Mesenchymal stem cell (in vitro differentiated cells and primary cell): Measurements from ENCODE around the gene EFHC2.

ENCODE experiments used
- DNase-seq: peaks from one replicate; pipeline ENCODE4 v3.0.0-alpha.2; 2013
- H2AFZ ChIP-seq: one replicate; pipeline ENCODE4 v1.6.1; 2013; ENCODE audit warnings: low read depth, mild to moderate bottlenecking, control low read depth, inconsistent platforms, low read length, moderate library complexity
- H2AK5ac ChIP-seq: 2 replicates; pipeline ENCODE4 v1.6.1; 2013; ENCODE audit warnings: low read length, moderate library complexity, mild to moderate bottlenecking, inconsistent platforms; ENCODE audit not compliant: severe bottlenecking
- H2BK120ac ChIP-seq: one replicate; pipeline ENCODE4 v1.6.1; 2013; ENCODE audit warnings: low read depth, mild to moderate bottlenecking, inconsistent platforms, low read length, moderate library complexity
- H2BK12ac ChIP-seq, 2 experiments: one replicate each; pipeline ENCODE4 v1.6.1; 2013; ENCODE audit warnings: inconsistent platforms in 2 of 2, low read length in 2 of 2, mild to moderate bottlenecking in 2 of 2, moderate library complexity in 2 of 2, control low read depth in 1 of 2
- H2BK15ac ChIP-seq: one replicate; pipeline ENCODE4 v1.6.1; 2013; ENCODE audit warnings: mild to moderate bottlenecking, low read depth, inconsistent platforms; ENCODE audit not compliant: poor library complexity, severe bottlenecking
- H2BK5ac ChIP-seq: 2 replicates; pipeline ENCODE4 v1.6.1; 2013; ENCODE audit warnings: low read depth, mild to moderate bottlenecking, low read length, control low read depth, inconsistent platforms; ENCODE audit not compliant: poor library complexity, severe bottlenecking
- H3K14ac ChIP-seq, 2 experiments: one replicate each; pipeline ENCODE4 v1.6.1; 2013; ENCODE audit warnings: inconsistent platforms in 2 of 2, low read length in 2 of 2, control low read depth in 1 of 2, mild to moderate bottlenecking in 1 of 2, moderate library complexity in 1 of 2
- H3K18ac ChIP-seq, 2 experiments: one replicate each; pipeline ENCODE4 v1.6.1; 2013; ENCODE audit warnings: inconsistent platforms in 2 of 2, low read length in 2 of 2, control low read depth in 1 of 2, low read depth in 1 of 2, mild to moderate bottlenecking in 1 of 2
- H3K23ac ChIP-seq, 2 experiments: one replicate each; pipeline ENCODE4 v1.6.1; 2013; ENCODE audit warnings: inconsistent platforms in 2 of 2, low read length in 2 of 2, mild to moderate bottlenecking in 2 of 2, moderate library complexity in 2 of 2, control low read depth in 1 of 2
- H3K27ac ChIP-seq: 2 replicates; pipeline ENCODE4 v1.5.1; 2013; ENCODE audit warnings: mild to moderate bottlenecking, moderate library complexity, low read length, control low read depth, inconsistent platforms; ENCODE audit not compliant: poor library complexity, severe bottlenecking
- H3K27me3 ChIP-seq, 2 experiments: 2 replicates each; pipeline versions ENCODE4 v1.6.1 to v1.7.0; 2013; ENCODE audit warnings: low read length in 2 of 2, mild to moderate bottlenecking in 2 of 2, moderate library complexity in 2 of 2, control low read depth in 1 of 2, inconsistent platforms in 1 of 2; ENCODE audit not compliant: control insufficient read depth in 1 of 2, insufficient read depth in 1 of 2
- H3K36me3 ChIP-seq, 2 experiments: 2 replicates each; pipeline versions ENCODE4 v1.6.1 to v1.7.0; 2013; ENCODE audit warnings: low read length in 2 of 2, control low read depth in 1 of 2, inconsistent platforms in 1 of 2, low read depth in 1 of 2, mild to moderate bottlenecking in 1 of 2; ENCODE audit not compliant: insufficient read depth in 2 of 2, control insufficient read depth in 1 of 2
- H3K4ac ChIP-seq, 2 experiments: one replicate each; pipeline ENCODE4 v1.6.1; 2013; ENCODE audit warnings: inconsistent platforms in 2 of 2, low read length in 2 of 2, mild to moderate bottlenecking in 2 of 2, moderate library complexity in 2 of 2, control low read depth in 1 of 2, low read depth in 1 of 2
- H3K4me1 ChIP-seq: 2 replicates; pipeline ENCODE4 v1.6.1; 2013; ENCODE audit warnings: low read depth, low read length, control low read depth; ENCODE audit not compliant: control insufficient read depth, insufficient read depth
- H3K4me2 ChIP-seq: 2 replicates; pipeline ENCODE4 v1.6.1; 2013; ENCODE audit warnings: low read length, mild to moderate bottlenecking, inconsistent platforms; ENCODE audit not compliant: poor library complexity, severe bottlenecking
- H3K4me3 ChIP-seq, 2 experiments: 2 replicates each; pipeline versions ENCODE4 v1.5.1 to v1.7.0; 2013; ENCODE audit warnings: low read length in 2 of 2, mild to moderate bottlenecking in 2 of 2, control low read depth in 1 of 2, low read depth in 1 of 2; ENCODE audit not compliant: insufficient read depth in 1 of 2
- H3K79me1 ChIP-seq: replicated peaks from 2 replicates; pipeline ENCODE4 v1.6.1; 2013; ENCODE audit warnings: mild to moderate bottlenecking, control low read depth, low read length, inconsistent platforms; ENCODE audit not compliant: poor library complexity, severe bottlenecking
- H3K9ac ChIP-seq: 2 replicates; pipeline ENCODE4 v1.7.0; 2013; ENCODE audit warnings: mild to moderate bottlenecking, low read length, moderate library complexity
- H3K9me3 ChIP-seq: 2 replicates; pipeline ENCODE4 v1.7.0; 2013; ENCODE audit warnings: mild to moderate bottlenecking, low read length; ENCODE audit not compliant: control insufficient read depth
- H4K8ac ChIP-seq: one replicate; pipeline ENCODE4 v1.6.1; 2013; ENCODE audit warnings: inconsistent platforms, mild to moderate bottlenecking, low read length, moderate library complexity
- H4K91ac ChIP-seq: one replicate; pipeline ENCODE4 v1.6.1; 2013; ENCODE audit warnings: mild to moderate bottlenecking, low read length, inconsistent platforms
- WGBS: methylation state at CpG from one replicate; pipeline ENCODE4 v1.1.7; 2013; ENCODE audit warnings: mixed read lengths; 5-methylcytosine and 5-hydroxymethylcytosine counted together

The EFHC2 gene

GRCh38 chrX:44178274-44179053 lies 165.0 kb downstream of the EFHC2 start:
- Histone ChIP-seq H4K8ac (no peak overlapping the region), H2AFZ (no peak overlapping the region), H3K4me1 (no peaks in the 10 kb centered on the region), H2AK5ac (no peak overlapping the region), H3K23ac (no peak overlapping the region), H3K4ac (no peak overlapping the region), H3K27me3 (peaks cover 0 to 13% of the 10 kb centered on the region in 2 experiments), H3K9me3 (peaks cover 12% of the 10 kb centered on the region), H3K4me2 (no peak overlapping the region), H4K91ac (no peak overlapping the region), H3K9ac (no peak overlapping the region), H3K14ac (no peak overlapping the region), H2BK5ac (no peak overlapping the region), H3K79me1 (no peaks in the 10 kb centered on the region), H3K27ac (no peak overlapping the region), H3K36me3 (no peaks in the 10 kb centered on the region), H3K4me3 (no peak overlapping the region), H3K18ac (no peak overlapping the region), H2BK12ac (no peak overlapping the region), H2BK15ac (no peak overlapping the region), H2BK120ac (no peak overlapping the region)
- 99% methylated on average over 4 of the region's 6 CpGs for WGBS
- DNase-seq: no peak

- H3K27me3 ChIP-seq: peaks cover 0 to 7% of the 10 kb centered on the region in 2 experiments
- DNase-seq: no peak
- H3K27ac ChIP-seq: no peak overlapping the region
- no peak overlapping the region for H2BK120ac ChIP-seq
- H2AFZ ChIP-seq: no peak overlapping the region
- H2BK5ac ChIP-seq: no peak overlapping the region
- H3K4me1 ChIP-seq: no peaks in the 10 kb centered on the region
- WGBS: no CpG with 5 or more reads among the region's 2 CpGs
- no peak overlapping the region for H3K4ac ChIP-seq
- H3K9me3 ChIP-seq: peaks cover 14% of the 10 kb centered on the region
- no peak overlapping the region for H2BK12ac ChIP-seq
- H3K9ac ChIP-seq: no peak overlapping the region
- H3K23ac ChIP-seq: no peak overlapping the region
- H3K4me3 ChIP-seq: no peak overlapping the region
- H3K36me3 ChIP-seq: no peaks in the 10 kb centered on the region
- no peak overlapping the region for H4K91ac ChIP-seq
- no peak overlapping the region for H2BK15ac ChIP-seq
- no peak overlapping the region for H3K14ac ChIP-seq
- H3K18ac ChIP-seq: no peak overlapping the region
- H3K79me1 ChIP-seq: no peaks in the 10 kb centered on the region
- no peak overlapping the region for H3K4me2 ChIP-seq
- no peak overlapping the region for H4K8ac ChIP-seq
- no peak overlapping the region for H2AK5ac ChIP-seq
Measured at GRCh38 chrX:44175455-44175854, 168.0 kb downstream of the EFHC2 start.

- no peak overlapping the region for H4K91ac ChIP-seq
- no peak overlapping the region for H3K27ac ChIP-seq
- H3K14ac ChIP-seq: no peak overlapping the region
- H2BK120ac ChIP-seq: no peak overlapping the region
- no peak overlapping the region for H2AK5ac ChIP-seq
- H3K9me3 ChIP-seq: peaks cover 14% of the 10 kb centered on the region
- no peaks in the 10 kb centered on the region for H3K4me1 ChIP-seq
- H2BK5ac ChIP-seq: no peak overlapping the region
- H4K8ac ChIP-seq: no peak overlapping the region
- no peak overlapping the region for H3K4ac ChIP-seq
- peaks cover 0 to 15% of the 10 kb centered on the region in 2 experiments for H3K27me3 ChIP-seq
- no peak overlapping the region for H3K18ac ChIP-seq
- no peak overlapping the region for H3K9ac ChIP-seq
- H3K36me3 ChIP-seq: no peaks in the 10 kb centered on the region
- no peak overlapping the region for H3K4me2 ChIP-seq
- H3K79me1 ChIP-seq: no peaks in the 10 kb centered on the region
- H2BK15ac ChIP-seq: no peak overlapping the region
- no peak overlapping the region for H2AFZ ChIP-seq
- no peak overlapping the region for H3K4me3 ChIP-seq
- H2BK12ac ChIP-seq: no peak overlapping the region
- WGBS: no CpG with 5 or more reads among the region's 3 CpGs
- no peak overlapping the region for H3K23ac ChIP-seq
- DNase-seq: no peak
Measured at GRCh38 chrX:44174061-44174460, 169.4 kb downstream of the EFHC2 start.

GRCh38 chrX:44173219-44173618 lies 170.3 kb downstream of the EFHC2 start:
- H3K9ac ChIP-seq: no peak overlapping the region
- H2AK5ac ChIP-seq: no peak overlapping the region
- H3K4me1 ChIP-seq: no peaks in the 10 kb centered on the region
- no peaks in the 10 kb centered on the region for H3K79me1 ChIP-seq
- no peak overlapping the region for H4K91ac ChIP-seq
- no peak overlapping the region for H3K18ac ChIP-seq
- H4K8ac ChIP-seq: no peak overlapping the region
- H3K14ac ChIP-seq: no peak overlapping the region
- no peak overlapping the region for H2AFZ ChIP-seq
- H3K23ac ChIP-seq: no peak overlapping the region
- DNase-seq: no peak
- H3K27me3 ChIP-seq: peaks cover 0 to 20% of the 10 kb centered on the region in 2 experiments
- 74% methylated on average over 3 of the region's 3 CpGs for WGBS
- no peak overlapping the region for H2BK5ac ChIP-seq
- H3K27ac ChIP-seq: no peak overlapping the region
- no peaks in the 10 kb centered on the region for H3K36me3 ChIP-seq
- H3K9me3 ChIP-seq: peaks cover 14% of the 10 kb centered on the region
- H3K4ac ChIP-seq: no peak overlapping the region
- no peak overlapping the region for H2BK15ac ChIP-seq
- no peak overlapping the region for H3K4me2 ChIP-seq
- H2BK12ac ChIP-seq: no peak overlapping the region
- H3K4me3 ChIP-seq: no peak overlapping the region
- no peak overlapping the region for H2BK120ac ChIP-seq
